NCI-H510A treated with DMSO at 0.1 percent for 48 hours (cell line): Measurements from ENCODE around the gene HOXB8.

Experiments used
- DNase-seq: peaks from one replicate; lab custom pipeline; 2025; lab: John Stamatoyannopoulos, UW

HOXB8 gene

DNA sequence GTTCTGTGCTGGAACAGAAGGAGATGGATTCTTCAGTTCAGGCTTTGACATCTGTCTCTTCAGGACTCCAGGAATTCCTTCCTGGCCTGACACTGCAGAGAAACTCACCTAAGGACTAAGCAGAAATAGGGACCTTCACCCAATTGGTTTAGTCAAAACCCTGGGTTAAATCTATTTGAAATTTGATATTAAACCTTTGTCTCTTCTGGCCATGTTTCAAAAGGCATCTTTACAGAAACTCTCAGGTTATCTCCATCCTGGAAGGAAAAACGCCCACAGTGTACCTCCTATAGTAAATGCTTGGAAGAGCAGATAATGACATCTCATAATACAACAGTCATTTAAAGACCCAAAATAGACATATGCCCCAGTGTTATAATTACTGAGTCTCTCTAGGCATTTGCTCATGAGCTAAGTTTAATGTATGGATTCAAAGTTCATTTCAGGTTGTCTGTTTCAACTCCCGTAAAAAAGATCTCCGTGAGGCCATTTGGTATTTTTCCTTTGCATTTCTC, 31.3 kb downstream of the HOXB8 start:
- DNase-seq = no peak

DNA sequence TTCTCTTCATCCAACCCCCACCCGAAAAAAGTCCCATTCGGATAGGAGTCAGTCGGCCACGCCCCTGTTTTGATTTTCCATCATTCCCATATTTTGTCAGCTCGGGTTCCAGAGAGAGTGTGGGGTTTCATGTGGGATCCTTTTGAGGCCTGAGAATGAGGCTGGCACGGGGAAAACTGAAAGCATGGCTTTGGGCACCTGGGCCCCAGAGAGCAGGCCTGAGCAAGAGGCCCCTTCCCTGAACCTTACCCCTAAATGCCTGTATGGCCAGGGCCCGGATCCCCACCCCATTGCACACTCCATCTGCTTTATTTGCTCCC, 32.4 kb downstream of the HOXB8 start:
- DNase-seq = no peak

DNA sequence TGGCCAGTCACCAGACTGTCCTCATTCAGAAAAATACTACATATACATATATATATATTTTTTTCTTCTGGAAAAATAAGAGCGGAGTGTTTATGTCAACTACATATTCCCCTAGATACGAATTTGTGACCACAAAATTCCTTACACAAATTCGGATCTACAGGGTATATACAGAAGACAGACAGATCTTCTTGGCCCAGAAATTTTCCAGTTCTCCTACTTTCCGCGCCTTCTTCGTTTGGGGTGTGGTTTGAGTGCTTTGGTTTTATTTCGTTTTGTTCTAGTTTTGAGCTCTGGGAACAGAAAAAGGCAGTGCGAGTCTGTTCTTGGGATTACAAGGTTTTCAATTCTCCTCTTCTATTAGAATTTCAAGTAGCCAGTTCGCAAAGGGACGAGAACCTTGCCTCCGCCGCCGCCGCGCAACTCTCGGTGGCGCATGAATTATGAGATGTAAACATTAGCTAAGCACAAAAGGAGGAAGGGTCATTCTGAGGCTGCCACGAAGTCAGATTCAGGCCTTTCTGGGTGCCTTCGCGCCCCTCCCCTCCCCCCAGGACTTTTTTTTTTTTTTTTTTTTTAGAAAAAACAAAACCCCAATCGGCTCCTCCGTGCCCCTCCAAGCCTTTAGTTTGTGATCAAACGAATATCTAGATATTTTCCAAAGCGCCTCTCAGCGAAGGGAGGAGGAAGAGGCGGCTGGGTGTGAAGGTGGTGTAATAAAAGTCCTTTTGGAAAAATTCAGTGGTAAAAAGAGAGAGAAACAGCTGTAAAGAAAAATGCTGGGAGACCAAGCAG, 35.1 kb downstream of the HOXB8 start:
- DNase-seq = no peak

DNA sequence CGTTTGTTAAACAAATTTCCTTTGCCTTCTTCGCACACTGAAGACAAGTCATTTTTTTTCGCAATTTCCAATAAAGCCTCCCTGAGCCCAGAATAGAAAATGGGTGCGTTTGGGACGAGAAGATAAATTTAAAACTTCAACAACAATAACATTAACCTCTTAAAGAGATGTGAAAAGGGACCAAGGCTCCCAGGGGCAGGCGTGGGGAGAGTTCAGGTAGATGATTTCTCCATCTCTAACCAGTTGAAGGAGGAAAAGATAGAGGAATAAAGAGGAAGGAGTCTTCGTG, 35.7 kb downstream of the HOXB8 start:
- no peak for DNase-seq

DNA sequence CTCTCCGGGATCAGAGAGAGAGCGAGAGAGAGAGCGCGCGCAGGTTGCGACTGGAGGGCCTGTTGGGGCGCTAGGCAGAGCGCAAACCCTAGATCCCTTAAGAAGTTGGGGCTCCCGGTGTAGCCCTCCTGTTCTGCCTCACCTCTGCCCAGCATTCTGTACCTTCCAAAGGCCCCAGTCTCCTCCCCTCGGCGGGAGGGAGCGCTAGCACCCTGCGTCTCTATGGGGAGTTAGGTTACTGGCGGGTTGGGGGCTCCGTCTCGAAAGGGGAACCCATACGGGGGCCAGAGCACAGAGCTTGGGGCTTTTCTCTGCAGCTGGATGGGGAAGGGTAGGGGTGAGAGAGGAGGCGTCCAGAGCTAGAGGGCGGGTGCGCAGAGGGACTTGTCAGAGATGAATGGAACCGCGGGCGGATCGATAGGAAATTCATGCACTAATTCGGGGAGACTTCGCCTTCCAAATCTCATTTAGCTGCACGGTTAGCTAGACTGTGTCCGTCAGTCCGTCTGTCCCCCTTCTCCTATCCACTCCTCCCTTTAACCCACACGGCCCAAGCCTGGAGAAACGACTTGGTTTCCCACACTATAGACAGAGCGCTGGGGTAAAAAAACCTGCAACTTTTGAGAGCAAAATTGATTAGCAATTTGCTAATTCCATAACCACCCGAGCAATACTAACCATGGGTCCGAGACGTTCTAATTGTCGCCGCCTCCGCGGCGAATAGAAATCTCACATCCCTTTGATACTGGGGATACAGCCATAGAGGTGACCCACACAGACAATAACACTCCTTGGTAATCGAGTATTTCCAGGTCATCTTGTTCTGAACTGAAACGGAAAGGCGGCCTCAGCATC, 36.2 kb downstream of the HOXB8 start:
- no peak for DNase-seq

DNA sequence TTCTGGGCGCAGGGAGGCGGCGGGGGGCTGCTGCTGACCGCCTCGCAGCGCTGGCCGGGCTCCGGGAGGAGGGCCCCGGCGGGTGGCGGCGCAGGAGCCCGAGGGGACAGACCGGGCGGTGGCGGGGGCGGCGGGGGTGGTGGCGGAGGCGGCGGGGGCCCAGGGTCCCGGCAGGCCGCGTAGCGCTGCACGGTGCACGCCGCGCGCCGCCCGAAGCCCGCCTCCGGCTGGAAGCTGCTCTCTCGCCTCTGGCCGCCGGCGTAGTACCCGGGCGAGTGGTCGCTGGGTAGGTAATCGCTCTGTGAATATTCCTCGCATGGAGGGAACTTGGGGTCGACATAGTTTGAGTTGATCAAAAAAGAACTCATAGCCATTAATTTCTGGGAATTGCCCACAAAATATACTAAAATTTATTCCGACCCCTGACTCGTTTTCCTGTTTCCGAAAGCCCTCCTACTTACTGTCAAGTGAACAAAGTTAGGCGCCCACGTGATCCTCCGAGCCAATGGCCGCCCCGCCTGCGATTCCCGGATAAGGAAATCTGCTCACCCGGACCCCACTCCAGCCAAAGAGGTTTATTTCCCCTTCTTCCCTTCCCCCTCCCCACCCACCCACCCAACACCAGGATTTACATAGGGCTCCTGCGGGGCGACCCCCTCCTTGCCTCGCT, 37.0 kb downstream of the HOXB8 start, which contains the start of gene HOXB4:
HOXB4 (minus strand) TSS at position 405 of the 670 bp plus-strand sequence; CDS start at position 374, 31 bp downstream.
- no peak for DNase-seq

DNA sequence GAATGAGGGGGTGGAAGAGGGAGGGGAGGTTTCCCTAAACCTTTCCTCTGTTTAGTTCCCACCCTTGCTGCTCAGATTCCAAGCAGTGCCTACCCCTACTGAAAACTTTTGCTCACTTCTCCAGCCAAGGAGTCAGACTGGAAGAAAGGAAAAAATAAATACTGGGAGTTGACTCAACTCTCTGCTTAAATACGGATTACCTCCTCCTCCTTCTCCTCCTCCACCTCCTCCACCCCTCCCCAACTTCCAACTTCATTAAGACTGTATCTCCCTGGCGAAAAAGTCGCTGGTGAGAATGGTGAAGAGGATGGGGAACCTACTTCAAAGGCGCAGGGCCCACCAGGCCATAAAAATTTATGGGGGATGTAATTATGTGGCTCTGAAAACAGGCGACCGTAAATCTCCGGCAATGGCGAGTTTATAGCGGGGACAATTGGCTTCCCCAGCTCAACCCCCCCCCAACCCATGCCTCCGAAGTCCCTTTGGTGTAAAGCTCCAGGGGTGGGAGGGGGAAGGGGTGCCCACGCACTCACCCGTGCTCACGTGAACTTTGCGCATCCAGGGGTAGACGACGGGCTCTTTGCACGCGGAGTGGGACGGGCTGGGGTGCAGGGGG, 37.7 kb downstream of the HOXB8 start:
- no peak for DNase-seq

DNA sequence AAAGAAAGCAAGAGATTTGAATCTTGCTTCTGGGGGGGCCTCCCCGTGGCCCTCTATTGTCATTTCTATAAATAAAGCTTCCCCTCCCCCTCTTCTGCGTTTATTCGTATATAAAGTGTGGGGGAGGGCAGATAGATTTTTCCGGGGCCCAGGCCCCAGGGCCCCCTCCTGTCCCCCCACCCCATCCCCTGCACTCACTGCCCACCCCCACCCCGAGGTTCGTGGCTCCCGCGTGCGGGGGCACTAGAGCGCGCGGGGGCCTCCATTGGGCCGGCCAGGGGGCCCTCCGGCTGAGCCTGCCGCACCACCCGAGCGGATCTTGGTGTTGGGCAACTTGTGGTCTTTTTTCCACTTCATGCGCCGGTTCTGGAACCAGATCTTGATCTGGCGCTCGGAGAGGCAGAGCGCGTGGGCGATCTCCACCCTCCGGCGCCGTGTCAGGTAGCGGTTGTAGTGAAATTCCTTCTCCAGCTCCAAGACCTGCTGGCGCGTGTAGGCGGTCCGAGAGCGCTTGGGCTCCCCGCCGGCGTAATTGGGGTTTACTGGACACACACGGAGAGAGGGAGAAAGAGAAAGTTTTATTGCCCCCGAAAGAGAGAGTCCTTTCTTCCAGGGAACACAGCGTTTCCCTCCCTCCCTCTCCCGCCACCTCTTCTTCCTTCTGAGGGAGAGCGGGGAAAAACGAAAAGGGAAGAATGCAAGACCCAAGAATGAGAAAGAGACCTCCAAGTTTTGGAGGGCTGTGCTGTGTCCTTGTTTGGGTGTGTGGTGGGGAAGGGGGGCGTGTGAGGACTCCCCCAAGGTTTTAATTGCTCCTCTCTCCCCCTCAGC, 38.4 kb downstream of the HOXB8 start:
- no peak for DNase-seq

DNA sequence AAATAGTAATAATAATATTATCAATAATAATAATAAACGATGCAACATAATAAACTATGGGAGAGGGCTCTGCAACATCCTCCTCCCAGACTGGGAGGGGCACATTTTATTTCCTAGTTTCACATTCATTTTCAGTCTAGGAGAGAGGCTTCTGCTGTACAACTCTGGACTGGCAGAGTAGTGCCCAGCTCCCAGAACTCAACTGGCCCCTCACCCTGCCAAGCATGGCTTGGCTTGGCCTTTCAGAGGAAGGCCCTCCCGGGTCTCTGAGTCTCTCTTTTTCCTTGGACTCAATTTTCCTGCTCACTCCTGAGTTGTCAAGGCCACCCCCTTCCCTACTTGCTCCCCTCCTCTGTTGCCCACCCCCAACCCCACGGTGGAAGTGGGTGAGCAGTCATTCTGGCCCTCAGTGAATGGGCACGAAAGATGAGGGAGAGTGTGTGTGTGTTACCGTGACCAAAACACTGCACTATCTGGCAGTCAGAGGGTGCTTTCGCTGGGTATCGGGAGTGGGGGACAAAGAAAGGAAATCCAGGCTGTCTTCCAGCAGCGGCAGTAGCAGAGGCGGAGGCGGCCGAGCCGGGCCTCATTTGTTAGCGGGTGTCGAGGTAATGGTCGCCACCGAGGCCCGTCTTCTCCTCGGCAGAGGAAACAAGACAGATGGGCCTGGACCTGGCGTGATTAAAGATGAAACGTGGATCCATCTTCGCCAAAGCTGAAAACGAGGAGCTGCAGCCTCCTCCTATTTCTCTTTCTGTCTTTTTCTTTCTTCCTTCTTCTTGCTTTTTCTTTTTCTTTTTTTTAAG, 39.2 kb downstream of the HOXB8 start:
- DNase-seq = no peak

DNA sequence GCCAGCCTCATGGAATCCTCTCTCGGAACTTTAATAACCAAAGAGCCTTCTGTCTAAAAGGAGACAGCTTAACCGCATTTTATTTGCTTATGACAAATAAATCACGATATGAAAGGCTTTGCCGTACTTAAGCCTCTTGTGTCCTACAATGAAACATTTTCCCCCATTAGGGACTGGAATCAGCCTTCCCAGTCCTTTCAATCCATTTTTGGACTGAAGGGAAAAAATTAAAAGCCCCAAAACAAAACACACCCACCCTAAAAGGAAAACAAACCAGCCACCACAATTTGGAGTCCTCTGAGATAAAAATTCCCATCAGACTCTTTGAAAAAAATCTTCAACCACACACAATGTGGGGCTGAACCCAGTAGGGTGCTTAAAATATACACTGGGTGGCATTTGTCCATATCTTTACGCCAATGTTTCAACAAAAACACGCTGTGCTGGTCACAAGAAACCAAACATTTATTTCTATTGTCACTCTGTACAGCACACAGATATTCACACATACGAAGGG, 40.0 kb downstream of the HOXB8 start:
- no peak for DNase-seq

DNA sequence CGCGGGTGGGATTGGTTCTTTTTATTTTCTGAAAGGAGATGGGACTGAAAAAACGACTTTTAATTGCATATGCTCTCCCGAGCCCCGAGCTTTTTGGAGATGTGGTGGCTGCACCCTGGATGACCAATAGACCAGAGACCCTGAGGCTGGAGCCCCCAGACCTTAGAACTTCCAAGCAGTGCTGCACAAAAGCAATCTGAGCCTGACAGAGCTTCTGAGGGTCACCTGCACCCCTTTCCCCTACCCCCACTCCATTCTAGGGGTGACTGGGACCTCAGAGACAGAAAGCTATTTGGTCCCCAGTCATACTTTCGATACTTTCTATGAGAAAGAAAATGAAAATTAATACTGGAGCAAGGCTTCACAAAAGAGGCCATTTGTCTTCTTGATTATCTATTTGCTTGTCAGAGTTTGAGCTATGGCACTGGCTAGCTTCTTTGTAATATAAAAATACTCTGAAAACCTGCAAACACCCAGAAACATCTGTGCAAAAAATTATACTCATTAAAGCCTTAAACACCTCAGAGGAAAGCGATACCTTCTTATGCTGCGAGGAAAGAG, 40.5 kb downstream of the HOXB8 start:
- DNase-seq = no peak

DNA sequence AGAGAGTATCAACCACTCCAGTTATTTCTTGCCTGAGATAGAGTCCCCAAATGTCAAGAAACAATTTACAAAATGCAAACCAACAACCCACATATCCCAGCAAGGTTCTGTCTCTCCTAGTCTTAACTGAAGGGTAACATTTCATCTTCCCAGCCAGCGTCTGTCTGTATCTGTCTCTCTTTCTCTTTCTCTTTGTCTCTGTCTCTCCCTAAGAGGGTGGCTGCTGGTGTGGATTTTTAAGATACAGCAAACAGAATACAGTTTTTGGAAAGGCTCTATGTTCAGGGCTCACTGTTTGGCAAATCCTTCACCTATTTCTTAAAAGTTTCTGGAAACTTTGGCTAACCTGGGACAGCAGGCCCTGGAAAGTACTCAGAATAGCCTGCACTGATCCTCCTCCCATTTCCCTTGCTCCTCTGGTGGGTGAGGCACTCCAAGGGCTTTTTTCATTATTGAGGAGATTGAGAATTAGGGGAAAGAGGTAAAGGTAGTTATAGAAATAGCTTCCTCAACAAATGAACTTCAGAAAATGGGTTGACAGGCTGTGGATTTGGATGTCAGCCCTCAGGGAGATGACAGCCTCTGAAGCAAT, 43.2 kb downstream of the HOXB8 start:
- no peak for DNase-seq

DNA sequence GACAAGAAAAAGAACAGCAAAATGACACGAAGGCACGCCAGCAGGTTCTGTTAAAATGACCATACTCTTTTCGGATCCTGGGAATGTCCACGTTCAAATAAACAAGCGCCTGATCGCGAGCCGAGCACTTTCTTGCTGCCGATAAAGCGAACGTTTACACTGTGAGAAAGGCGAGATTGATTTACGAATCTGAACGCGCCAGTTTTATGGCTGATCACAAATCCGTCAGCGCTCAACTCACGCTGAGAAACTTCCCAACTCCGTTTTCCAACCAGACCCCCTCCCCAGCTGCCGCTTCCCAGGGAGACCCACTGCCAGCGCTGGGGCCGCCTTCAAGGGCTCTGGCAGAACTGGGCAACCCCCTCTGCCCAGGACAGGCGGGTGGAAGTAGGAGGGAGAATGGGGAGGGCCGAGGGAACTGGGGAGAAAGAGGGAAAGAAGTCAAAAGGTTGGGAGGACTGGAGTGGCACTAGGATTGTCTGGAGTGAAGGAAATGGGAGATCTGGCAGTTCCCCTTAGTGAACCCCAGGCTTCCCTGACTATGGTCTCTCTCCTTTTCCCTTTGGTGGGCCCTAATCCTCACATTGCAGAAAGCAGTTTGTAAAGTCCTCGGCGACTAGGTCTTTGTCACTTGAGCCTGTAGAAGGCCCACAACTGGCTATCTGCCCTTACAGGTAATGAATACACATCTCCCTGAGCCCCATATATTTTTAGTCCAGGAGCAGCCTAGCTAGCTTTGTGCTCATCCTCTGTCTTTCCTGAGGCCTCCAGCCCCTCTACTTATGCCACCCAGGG, 43.9 kb downstream of the HOXB8 start:
- no peak for DNase-seq

DNA sequence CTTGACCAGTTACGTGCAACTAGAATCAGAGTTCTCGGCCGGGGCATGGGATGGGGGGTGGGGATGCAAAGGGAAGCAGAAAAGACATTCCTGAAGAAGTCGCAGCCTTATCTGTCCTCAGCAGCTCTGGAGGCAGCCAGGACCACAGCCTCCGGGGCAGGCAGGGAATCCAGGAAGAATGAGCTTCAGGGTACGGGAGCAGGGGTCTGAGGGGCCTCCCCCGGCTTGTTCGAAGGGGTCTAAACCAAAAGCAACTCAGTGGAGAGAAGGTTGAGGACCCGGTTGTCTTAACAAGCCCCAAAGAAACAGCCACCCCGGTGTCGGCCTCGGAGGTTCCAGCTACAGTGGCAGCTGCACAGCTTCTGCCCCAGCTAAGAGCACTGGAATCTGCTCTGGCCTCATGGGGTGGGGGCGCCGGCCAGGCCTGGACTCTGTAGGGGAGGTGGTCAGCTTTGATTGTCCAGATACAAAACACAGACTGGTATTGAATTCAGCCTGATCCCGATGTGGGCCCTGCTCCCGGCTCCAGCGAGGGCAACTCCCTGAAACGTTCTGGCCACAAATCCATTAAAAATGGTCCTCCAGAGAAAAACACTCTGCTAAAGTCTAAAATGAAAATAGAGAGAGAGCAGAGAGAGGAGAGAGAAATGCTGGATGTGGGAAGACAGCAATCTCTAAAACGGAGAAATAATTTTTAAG, 44.6 kb downstream of the HOXB8 start:
- no peak for DNase-seq

DNA sequence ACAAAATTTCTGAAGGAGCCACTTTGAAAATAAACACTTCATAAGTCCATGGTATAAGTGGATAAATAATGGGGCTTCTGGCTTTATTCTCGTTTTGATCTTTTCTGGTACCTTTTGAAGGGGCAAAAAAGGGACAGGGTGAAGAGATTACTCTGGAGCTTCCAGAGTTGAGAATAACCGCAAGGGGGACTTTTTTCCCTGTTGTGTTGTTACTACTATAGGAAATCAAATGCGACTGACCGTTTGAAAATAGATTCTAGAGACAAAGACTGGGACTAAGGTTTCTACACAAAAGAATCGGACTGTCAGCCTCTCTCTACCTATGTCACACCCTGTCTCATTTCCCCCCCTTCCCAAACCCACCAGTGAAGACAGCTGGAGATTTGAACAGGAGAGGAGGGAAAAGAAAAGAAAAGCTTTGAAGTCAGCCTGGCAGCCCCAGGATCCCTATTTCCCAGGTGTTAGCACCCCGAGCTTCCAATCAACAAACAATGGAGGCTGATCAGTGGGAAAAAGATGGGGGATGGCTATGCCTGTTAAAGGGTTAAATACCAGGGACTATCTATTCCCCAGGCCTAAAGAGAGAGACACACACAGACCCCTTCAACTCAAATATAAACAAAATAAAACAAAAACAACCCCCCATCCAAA, 45.3 kb downstream of the HOXB8 start:
- no peak for DNase-seq

DNA sequence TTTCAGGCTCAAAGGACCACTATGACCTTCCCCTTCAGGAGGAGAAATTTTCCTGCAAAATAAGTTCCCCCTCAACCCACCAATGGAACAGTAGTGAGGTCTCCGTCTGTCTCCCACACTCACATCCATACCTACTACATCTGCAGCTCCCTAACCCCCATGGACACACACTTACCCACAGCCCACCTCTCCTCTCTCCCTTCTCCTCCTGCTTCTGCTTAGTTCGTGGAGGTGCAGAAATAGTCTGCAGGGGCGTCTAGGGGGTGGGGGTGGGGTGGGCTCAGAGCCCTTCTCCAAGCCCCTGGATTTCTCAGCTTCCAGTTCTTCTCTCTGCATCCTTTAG, 45.9 kb downstream of the HOXB8 start:
- no peak for DNase-seq

DNA sequence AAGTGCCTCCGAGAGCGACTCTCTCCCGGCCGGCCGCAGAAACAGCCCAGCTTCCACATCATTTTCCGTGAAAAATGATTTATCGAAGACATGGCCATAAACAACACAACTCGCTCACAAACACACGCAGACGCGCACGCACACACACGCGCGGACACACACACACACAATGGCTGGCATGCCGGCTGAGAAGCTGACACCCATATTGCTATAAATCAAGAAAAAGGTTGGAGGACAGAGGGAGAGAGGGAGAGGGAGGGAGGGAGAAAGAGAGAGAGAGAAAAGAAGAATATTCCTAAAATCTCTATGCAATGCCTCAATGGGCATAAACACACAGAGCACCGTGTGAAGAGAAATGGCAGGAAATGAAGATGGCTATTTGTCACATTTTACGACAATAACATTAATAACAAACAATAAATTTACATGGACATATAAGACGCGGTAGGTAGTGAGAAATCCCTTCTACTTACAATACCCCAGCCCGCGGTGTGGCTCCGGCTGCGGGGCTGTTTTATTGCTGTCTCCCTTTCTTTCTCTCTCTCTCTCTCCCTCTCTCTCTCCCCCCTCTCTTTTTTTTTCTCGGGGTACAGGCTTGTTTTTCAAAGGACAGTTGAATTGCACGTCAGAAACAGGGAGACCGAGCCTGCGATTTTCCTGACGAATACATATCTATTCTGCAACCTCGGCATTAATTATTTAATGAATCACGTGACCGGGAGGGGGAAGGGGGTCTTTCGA, 46.4 kb downstream of the HOXB8 start:
- no peak for DNase-seq
